LNCaP clone FGC (cell line): Measurements from ENCODE around the gene DHRSX.
"Not testable (repeated sequence)": the region's sequence is repeated elsewhere in the genome, so short reads cannot be mapped to it uniquely, and the experiment has no call there.

Source experiments
- DNase-seq: peaks from one replicate; pipeline ENCODE4 v3.0.0-alpha.2; 2011; ENCODE audit warnings: low read depth
- H3K4me3 ChIP-seq: 2 replicates; pipeline ENCODE4 v1.5.1; 2011; ENCODE audit warnings: mild to moderate bottlenecking, low read depth, low read length, control low read depth
- TF ChIP-seq, protein P1 (sequence below): IDR thresholded peaks from 2 replicates; pipeline ENCODE4 v1.5.1; 2012; ENCODE audit warnings: mild to moderate bottlenecking; ENCODE audit not compliant: control insufficient read depth, insufficient read depth; ENCODE audit errors: extremely low read depth

DHRSX gene

GRCh38 chrX:2351321-2351720 is 149.5 kb downstream of the DHRSX start:
- no peak overlapping the region for H3K4me3 ChIP-seq
- TF ChIP-seq, protein P1, sequence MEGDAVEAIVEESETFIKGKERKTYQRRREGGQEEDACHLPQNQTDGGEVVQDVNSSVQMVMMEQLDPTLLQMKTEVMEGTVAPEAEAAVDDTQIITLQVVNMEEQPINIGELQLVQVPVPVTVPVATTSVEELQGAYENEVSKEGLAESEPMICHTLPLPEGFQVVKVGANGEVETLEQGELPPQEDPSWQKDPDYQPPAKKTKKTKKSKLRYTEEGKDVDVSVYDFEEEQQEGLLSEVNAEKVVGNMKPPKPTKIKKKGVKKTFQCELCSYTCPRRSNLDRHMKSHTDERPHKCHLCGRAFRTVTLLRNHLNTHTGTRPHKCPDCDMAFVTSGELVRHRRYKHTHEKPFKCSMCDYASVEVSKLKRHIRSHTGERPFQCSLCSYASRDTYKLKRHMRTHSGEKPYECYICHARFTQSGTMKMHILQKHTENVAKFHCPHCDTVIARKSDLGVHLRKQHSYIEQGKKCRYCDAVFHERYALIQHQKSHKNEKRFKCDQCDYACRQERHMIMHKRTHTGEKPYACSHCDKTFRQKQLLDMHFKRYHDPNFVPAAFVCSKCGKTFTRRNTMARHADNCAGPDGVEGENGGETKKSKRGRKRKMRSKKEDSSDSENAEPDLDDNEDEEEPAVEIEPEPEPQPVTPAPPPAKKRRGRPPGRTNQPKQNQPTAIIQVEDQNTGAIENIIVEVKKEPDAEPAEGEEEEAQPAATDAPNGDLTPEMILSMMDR: no peak
- no peak for DNase-seq

DNA sequence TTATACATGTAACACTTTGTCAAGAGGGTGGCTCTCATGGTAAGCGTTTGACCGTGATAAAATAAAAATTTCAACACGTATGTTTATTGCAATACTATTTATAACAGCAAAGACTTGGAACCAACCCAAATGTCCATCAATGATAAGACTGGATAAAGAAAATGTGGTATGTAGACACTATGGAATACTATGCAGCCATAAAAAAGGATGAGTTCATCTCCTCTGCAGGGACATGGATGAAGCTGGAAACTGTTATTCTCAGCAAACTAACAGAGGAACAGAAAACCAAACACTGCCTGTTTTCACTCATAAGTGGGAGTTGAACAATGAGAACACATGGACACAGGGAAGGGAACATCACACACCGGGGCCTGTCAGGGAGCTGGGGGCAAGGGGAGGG is 150.1 kb downstream of the DHRSX start:
- H3K4me3 ChIP-seq, DNase-seq: not testable (repeated sequence)

DNA sequence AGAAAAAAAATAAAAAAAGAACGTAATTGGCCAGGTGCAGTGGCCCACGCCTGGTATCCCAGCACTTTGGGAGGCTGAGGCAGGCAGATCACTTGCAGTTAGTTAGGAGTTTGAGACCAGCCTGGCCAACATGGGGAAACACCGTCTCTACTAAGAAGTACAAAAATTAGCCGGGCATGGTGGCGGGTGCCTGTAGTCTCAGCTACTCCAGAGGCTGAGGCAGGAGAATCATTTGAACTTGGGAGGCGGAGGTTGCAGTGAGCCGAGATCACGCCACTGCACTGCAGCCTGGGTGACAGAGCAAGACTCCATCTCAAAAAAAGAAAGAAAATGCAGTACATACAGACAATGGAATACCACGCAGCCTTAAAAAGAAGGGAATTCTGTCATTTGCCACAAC is 150.7 kb downstream of the DHRSX start:
- not testable (repeated sequence) for DNase-seq, H3K4me3 ChIP-seq

GRCh38 chrX:2348211-2348610 is 152.6 kb downstream of the DHRSX start:
- no peak for DNase-seq

DNA sequence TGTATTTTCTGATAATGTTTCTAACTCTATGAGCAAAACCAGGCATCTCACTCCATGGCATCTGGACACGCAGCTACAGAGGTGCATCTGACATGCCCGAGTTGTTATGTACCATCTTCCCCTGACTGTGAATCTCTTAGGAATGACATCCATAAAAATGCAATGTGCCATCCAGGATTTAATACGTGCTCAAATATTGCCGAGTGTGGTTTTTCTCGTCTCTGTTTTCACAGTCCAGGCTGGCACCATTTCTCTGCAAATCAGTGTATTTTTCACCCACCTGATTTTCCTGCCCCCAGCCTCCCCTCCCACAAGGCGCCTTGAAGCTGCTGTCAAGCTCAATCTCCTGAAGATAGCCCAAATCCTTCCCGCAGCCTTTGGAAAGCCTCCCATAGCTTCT is 154.6 kb downstream of the DHRSX start:
- TF ChIP-seq, protein P1: no peak
- no peak overlapping the region for H3K4me3 ChIP-seq
- DNase-seq: no peak

More at GRCh38 chrX:2348211-2348610, 152.6 kb downstream of the DHRSX start:
- TF ChIP-seq, protein P1: no peak
- no peak overlapping the region for H3K4me3 ChIP-seq

DNA sequence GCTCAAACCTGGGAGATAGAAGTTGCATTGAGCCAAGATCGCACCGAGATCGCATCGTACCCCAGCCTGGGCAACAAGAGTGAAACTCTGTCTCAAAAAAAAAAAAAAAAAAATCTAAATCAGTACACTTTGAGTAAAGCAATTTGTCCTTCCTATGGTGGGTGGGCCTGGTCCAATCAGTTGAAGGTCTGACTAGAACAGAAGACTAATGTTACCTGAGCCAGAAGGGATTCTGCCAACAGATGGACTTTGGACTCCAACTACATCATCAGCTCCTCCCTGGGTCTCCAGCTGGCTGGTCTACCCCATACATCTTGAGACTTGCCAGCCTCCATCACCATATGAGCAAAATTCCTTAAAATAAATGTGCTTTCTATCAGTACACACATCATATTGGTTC is 155.2 kb downstream of the DHRSX start:
- DNase-seq: no peak
- TF ChIP-seq, protein P1: no peak
- H3K4me3 ChIP-seq: no peak overlapping the region

DNA sequence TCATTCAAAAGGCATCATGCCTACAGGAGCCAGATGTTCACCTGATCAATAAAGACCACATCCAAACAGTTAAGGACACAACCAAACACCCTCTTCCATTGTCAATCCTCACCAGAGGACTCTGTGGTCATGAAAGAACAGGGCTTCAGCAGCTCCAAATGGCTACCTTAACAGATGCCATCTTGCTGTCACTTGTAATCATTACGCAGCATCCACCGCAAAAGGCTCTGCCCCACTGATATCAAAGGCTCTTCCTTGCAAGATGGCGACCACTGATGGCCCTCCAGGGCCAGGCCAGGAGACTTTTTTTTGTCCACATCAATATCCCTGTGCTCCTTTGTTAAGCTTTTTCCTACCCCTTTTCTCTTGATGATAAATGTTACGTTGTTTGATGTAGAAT is 157.4 kb downstream of the DHRSX start:
- no peak overlapping the region for H3K4me3 ChIP-seq
- TF ChIP-seq, protein P1: no peak
- DNase-seq: no peak

DNA sequence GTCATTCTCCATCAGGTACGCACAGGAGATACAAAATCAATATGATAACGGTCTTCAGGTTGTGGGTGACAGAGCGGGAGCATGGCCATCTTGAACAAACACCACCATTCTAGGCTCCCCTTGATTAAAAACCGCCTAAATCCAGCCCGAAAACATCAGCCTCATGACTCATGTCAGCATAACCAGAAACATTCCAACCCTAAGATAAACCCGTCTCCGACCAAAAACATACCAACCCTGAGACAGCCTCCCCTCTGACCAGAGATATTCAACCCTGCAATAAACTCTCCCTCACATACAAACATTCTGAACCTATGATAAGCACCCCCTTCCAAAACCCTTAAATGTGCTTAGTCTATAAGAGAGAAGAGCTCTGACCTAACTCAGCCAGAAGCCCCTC is 157.9 kb downstream of the DHRSX start:
- no peak overlapping the region for H3K4me3 ChIP-seq
- TF ChIP-seq, protein P1: no peak
- DNase-seq: no peak
